Neural cell (in vitro differentiated cells): ENCODE data around the gene BCL6B. TPM values are rescaled to one million over a fixed set of nuclear protein-coding genes. Genes with fewer than 3 reads are reported as not detected.
A peak's percentile ranks its signal among the peaks of the same experiment; 100 is the strongest.

ENCODE experiments used
- H2AFZ ChIP-seq: fragments of 200-600, 300-800 bp; sonication (generic), shearing (Covaris generic); 2 replicates; pipeline ENCODE4 v1.6.0; 2014; ENCODE audit warnings: low read depth, mild to moderate bottlenecking, antibody characterized with exemption, low read length, moderate library complexity
- H3F3A ChIP-seq: fragments of 200-600 bp; shearing (Covaris generic); 2 replicates; pipeline ENCODE4 v1.6.1; 2016; ENCODE audit warnings: mild to moderate bottlenecking, moderate library complexity, mixed read lengths, antibody characterized with exemption, low read length; ENCODE audit not compliant: insufficient read depth, poor library complexity, severe bottlenecking
- H3K27ac ChIP-seq: fragments of 200-600, 300-800 bp; sonication (generic), shearing (Covaris generic); 2 replicates; pipeline ENCODE4 v1.5.1; 2014; ENCODE audit warnings: mild to moderate bottlenecking, low read length, moderate library complexity
- H3K27me3 ChIP-seq: fragments of 300-800, 200-600 bp; sonication (generic), shearing (Covaris generic); 2 replicates; pipeline ENCODE4 v1.6.0; 2014; ENCODE audit warnings: mild to moderate bottlenecking, low read depth, low read length, moderate library complexity; ENCODE audit not compliant: insufficient read depth
- H3K36me3 ChIP-seq: fragments of 300-800, 200-600 bp; sonication (generic), shearing (Covaris generic); 2 replicates; pipeline ENCODE4 v1.5.1; 2014; ENCODE audit warnings: mild to moderate bottlenecking, antibody characterized with exemption, low read length, moderate library complexity; ENCODE audit not compliant: insufficient read depth
- H3K4me2 ChIP-seq: fragments of 300-800, 200-600 bp; sonication (generic), shearing (Covaris generic); 2 replicates; pipeline ENCODE4 v1.6.0; 2014; ENCODE audit warnings: mild to moderate bottlenecking, low read length
- H3K4me3 ChIP-seq: fragments of 300-800, 200-600 bp; sonication (generic), shearing (Covaris generic); 2 replicates; pipeline ENCODE4 v1.5.1; 2014; ENCODE audit warnings: mild to moderate bottlenecking, low read length, moderate library complexity
- H3K79me2 ChIP-seq: fragments of 200-600 bp; shearing (Covaris generic); replicated peaks from 2 replicates; pipeline ENCODE4 v1.6.0; 2014; ENCODE audit warnings: mild to moderate bottlenecking, low read length, moderate library complexity; ENCODE audit not compliant: insufficient read depth
- H3K9ac ChIP-seq: fragments of 300-800, 200-600 bp; sonication (generic), shearing (Covaris generic); 2 replicates; pipeline ENCODE4 v1.6.1; 2016; ENCODE audit warnings: mild to moderate bottlenecking, low read length, mixed read lengths
- H3K9me2 ChIP-seq: fragments of 200-600 bp; shearing (Covaris generic); 2 replicates; pipeline ENCODE4 v1.6.1; 2016; ENCODE audit warnings: mild to moderate bottlenecking, low read length, mixed read lengths; ENCODE audit not compliant: insufficient read depth
- H3K9me3 ChIP-seq: fragments of 200-600, 300-800 bp; sonication (generic), shearing (Covaris generic); 2 replicates; pipeline ENCODE4 v1.6.1; 2016; ENCODE audit warnings: mild to moderate bottlenecking, mixed run types, low read length, moderate library complexity, mixed read lengths
- H4K20me1 ChIP-seq: fragments of 200-600 bp; shearing (Covaris generic); 2 replicates; pipeline ENCODE4 v1.6.1; 2016; ENCODE audit warnings: mild to moderate bottlenecking, mixed run types; ENCODE audit not compliant: insufficient read depth
- CTCF ChIP-seq: fragments of 450-650 bp; IDR thresholded peaks from 2 replicates; pipeline ENCODE4 v1.5.1; 2014; ENCODE audit warnings: antibody characterized with exemption, mild to moderate bottlenecking, moderate library complexity; ENCODE audit not compliant: poor library complexity, severe bottlenecking
- EP300 ChIP-seq: fragments of 450-650 bp; conservative IDR thresholded peaks from 2 replicates; pipeline ENCODE4 v1.6.1; 2014; ENCODE audit warnings: antibody characterized with exemption, mild to moderate bottlenecking, moderate library complexity; ENCODE audit not compliant: poor library complexity, severe bottlenecking
- EZH2 ChIP-seq: fragments of 200-600, 300-800 bp; shearing (Covaris generic), sonication (generic); IDR thresholded peaks from 2 replicates; pipeline ENCODE4 v1.6.1; 2014; ENCODE audit warnings: antibody characterized with exemption, low read length, borderline replicate concordance, mild to moderate bottlenecking; ENCODE audit not compliant: insufficient read depth, poor library complexity, severe bottlenecking
- MXI1 ChIP-seq: fragments of 450-650 bp; conservative IDR thresholded peaks from 2 replicates; pipeline ENCODE4 v1.6.1; 2014; ENCODE audit warnings: antibody characterized with exemption, mild to moderate bottlenecking; ENCODE audit not compliant: poor library complexity, severe bottlenecking
- POLR2AphosphoS5 ChIP-seq: IDR thresholded peaks from 2 replicates; pipeline ENCODE4 v1.6.1; 2012
- RAD21 ChIP-seq: fragments of 450-650 bp; conservative IDR thresholded peaks from 2 replicates; pipeline ENCODE4 v1.6.1; 2014; ENCODE audit warnings: antibody characterized with exemption, mild to moderate bottlenecking, moderate library complexity
- REST ChIP-seq: IDR thresholded peaks from 2 replicates; pipeline ENCODE4 v1.6.1; 2012; ENCODE audit warnings: borderline replicate concordance
- SMC3 ChIP-seq: fragments of 450-650 bp; conservative IDR thresholded peaks from 2 replicates; pipeline ENCODE4 v1.6.1; 2014; ENCODE audit warnings: antibody characterized with exemption, mild to moderate bottlenecking, moderate library complexity; ENCODE audit not compliant: poor library complexity
- TAF1 ChIP-seq: IDR thresholded peaks from 2 replicates; pipeline ENCODE4 v1.6.1; 2012; ENCODE audit warnings: low read depth
- polyA plus RNA-seq: library from polyadenylated mRNA; depleted of rRNA; stranded (reverse); fragments of >200 nt; gene quantifications from 2 replicates; pipeline ENCODE4 v1.2.3, GENCODE V29; 2014

Gene BCL6B
- polyA plus RNA-seq, 1 donor from 2014 or later = not detected

- H3K27ac ChIP-seq = no peak overlapping the region
- no peak overlapping the region for H3K4me2 ChIP-seq
- no peaks in the 10 kb centered on the region for H3K27me3 ChIP-seq
- no peaks in the 10 kb centered on the region for H3K79me2 ChIP-seq
- no peaks in the 10 kb centered on the region for H3K9me3 ChIP-seq
- no peak overlapping the region for H2AFZ ChIP-seq
- H3K9me2 ChIP-seq = no peaks in the 10 kb centered on the region
- TF ChIP-seq EZH2 (no peak), SMC3 (no peak), EP300 (no peak), TAF1 (no peak), POLR2AphosphoS5 (no peak), CTCF (no peak), MXI1 (no peak), REST (no peak), RAD21 (no peak)
- no peak overlapping the region for H3K4me3 ChIP-seq
- H3K9ac ChIP-seq = no peak overlapping the region
- H4K20me1 ChIP-seq = no peaks in the 10 kb centered on the region
- no peaks in the 10 kb centered on the region for H3K36me3 ChIP-seq
- H3F3A ChIP-seq = no peaks in the 10 kb centered on the region
Measured at GRCh38 chr17:6981426-6981825, 41.4 kb upstream of the BCL6B start.

- Histone ChIP-seq H3K36me3 (no peaks in the 10 kb centered on the region), H3F3A (no peaks in the 10 kb centered on the region), H3K9me2 (no peaks in the 10 kb centered on the region), H3K27ac (peak overlapping the region; percentile 15), H3K4me2 (no peak overlapping the region), H3K27me3 (no peaks in the 10 kb centered on the region), H3K9ac (no peak overlapping the region), H3K9me3 (no peaks in the 10 kb centered on the region), H3K79me2 (no peaks in the 10 kb centered on the region), H4K20me1 (no peaks in the 10 kb centered on the region), H3K4me3 (no peak overlapping the region), H2AFZ (no peak overlapping the region)
- TF ChIP-seq CTCF (no peak), EZH2 (no peak), EP300 (no peak), TAF1 (no peak), POLR2AphosphoS5 (no peak), REST (no peak), RAD21 (no peak), MXI1 (no peak), SMC3 (no peak)
Measured at GRCh38 chr17:6985266-6985665, 37.6 kb upstream of the BCL6B start.
